Measurements from ENCODE around the gene SAT2.

SAT2 gene

DNA sequence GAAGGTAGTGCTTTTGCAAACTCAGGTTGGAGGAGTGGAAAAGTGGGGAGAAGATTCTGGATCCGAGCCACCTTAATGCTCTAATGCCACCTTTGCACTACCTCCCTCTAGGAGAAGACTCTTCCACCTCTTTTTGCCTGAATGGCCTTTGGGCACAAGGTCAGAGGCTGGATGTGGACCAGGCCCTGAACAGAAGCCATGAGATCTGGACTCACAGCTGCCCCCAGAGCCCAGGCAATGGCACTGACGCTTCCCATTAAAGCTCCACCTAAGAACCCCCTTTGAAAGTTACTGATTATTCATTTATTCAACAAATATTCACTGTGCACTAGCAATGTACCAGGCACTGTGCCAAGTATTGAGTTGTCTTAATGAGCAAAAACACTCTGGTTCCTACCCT, 5.5 kb upstream of the SAT2 start:
- Histone ChIP-seq H3K4me2 (ENCODE audit: low read depth, low read length) (no peak overlapping the region), H3K4me3 (ENCODE audit: low read length) (no peak overlapping the region), H3K9me2 (replicated peaks; ENCODE audit: insufficient read depth, low read length) (no peaks in the 10 kb centered on the region), H3K4me1 (ENCODE audit: low read length) (peaks cover 7% of the 10 kb centered on the region), H3K36me3 (replicated peaks; ENCODE audit: insufficient read depth, low read length) (no peaks in the 10 kb centered on the region), H4K20me1 (ENCODE audit: insufficient read depth, low read length) (no peaks in the 10 kb centered on the region), H3K27ac (ENCODE audit: low read length) (no peak overlapping the region), H3K9ac (ENCODE audit: low read length) (no peak overlapping the region), H3K9me3 (replicated peaks; ENCODE audit: insufficient read depth, low read length) (no peaks in the 10 kb centered on the region), H3K79me2 (ENCODE audit: low read length) (no peaks in the 10 kb centered on the region), H3K27me3 (replicated peaks; ENCODE audit: insufficient read depth, low read length) (peaks cover 30% of the 10 kb centered on the region), H3F3A (ENCODE audit: insufficient read depth, low read length) (no peaks in the 10 kb centered on the region), H2AFZ (ENCODE audit: low read length) (no peak overlapping the region; the same call in 1 of the 2 replicates)
- no peak for DNase-seq
- TF ChIP-seq EZH2phosphoT487 (IDR thresholded peaks at IDR 0.05; ENCODE audit: low read length) (no peak), EZH2 (optimal IDR thresholded peaks at IDR 0.05; ENCODE audit: low read depth, low read length) (no peak)
- TF ChIP-seq, protein P1, sequence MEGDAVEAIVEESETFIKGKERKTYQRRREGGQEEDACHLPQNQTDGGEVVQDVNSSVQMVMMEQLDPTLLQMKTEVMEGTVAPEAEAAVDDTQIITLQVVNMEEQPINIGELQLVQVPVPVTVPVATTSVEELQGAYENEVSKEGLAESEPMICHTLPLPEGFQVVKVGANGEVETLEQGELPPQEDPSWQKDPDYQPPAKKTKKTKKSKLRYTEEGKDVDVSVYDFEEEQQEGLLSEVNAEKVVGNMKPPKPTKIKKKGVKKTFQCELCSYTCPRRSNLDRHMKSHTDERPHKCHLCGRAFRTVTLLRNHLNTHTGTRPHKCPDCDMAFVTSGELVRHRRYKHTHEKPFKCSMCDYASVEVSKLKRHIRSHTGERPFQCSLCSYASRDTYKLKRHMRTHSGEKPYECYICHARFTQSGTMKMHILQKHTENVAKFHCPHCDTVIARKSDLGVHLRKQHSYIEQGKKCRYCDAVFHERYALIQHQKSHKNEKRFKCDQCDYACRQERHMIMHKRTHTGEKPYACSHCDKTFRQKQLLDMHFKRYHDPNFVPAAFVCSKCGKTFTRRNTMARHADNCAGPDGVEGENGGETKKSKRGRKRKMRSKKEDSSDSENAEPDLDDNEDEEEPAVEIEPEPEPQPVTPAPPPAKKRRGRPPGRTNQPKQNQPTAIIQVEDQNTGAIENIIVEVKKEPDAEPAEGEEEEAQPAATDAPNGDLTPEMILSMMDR (IDR thresholded peaks at IDR 0.05; ENCODE audit: low read length), result no peak

DNA sequence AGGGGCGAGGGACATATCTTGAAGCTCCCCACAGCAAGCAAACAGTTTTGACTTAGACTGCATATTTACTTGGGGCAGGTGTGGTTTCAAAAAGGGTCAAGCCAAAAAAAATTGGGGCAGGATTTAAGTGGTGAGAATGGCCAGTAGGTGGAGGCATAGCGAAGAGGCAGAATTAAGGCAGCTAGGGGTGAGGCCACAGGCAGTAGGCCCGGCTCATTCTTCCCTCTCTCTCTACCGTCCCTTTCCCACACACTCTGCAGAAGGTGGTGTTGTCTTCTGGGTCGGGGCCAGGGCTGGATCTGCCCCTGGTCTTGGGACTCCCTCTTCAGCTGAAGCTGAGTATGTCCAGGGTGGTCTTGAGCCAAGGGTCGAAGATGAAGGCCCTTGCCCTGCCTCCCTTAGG, 4.9 kb upstream of the SAT2 start:
- Histone ChIP-seq H3K9ac (ENCODE audit: low read length) (no peak overlapping the region), H3K27ac (ENCODE audit: low read length) (no peak overlapping the region), H3K9me3 (replicated peaks; ENCODE audit: insufficient read depth, low read length) (no peaks in the 10 kb centered on the region), H2AFZ (ENCODE audit: low read length) (peak overlapping the region; percentile 69), H3K4me2 (ENCODE audit: low read depth, low read length) (no peak overlapping the region), H3K4me3 (ENCODE audit: low read length) (no peak overlapping the region), H3K36me3 (replicated peaks; ENCODE audit: insufficient read depth, low read length) (no peaks in the 10 kb centered on the region), H3K79me2 (ENCODE audit: low read length) (no peaks in the 10 kb centered on the region), H3K4me1 (ENCODE audit: low read length) (peaks cover 7% of the 10 kb centered on the region), H4K20me1 (ENCODE audit: insufficient read depth, low read length) (no peaks in the 10 kb centered on the region), H3K27me3 (replicated peaks; ENCODE audit: insufficient read depth, low read length) (peaks cover 26% of the 10 kb centered on the region), H3K9me2 (replicated peaks; ENCODE audit: insufficient read depth, low read length) (no peaks in the 10 kb centered on the region), H3F3A (ENCODE audit: insufficient read depth, low read length) (no peaks in the 10 kb centered on the region)
- DNase-seq, result peak; percentile 72
- TF ChIP-seq EZH2 (optimal IDR thresholded peaks at IDR 0.05; ENCODE audit: low read depth, low read length) (no peak), EZH2phosphoT487 (IDR thresholded peaks at IDR 0.05; ENCODE audit: low read length) (no peak)
- TF ChIP-seq, protein P1 (IDR thresholded peaks at IDR 0.05; ENCODE audit: low read length), result peak; percentile 64

DNA sequence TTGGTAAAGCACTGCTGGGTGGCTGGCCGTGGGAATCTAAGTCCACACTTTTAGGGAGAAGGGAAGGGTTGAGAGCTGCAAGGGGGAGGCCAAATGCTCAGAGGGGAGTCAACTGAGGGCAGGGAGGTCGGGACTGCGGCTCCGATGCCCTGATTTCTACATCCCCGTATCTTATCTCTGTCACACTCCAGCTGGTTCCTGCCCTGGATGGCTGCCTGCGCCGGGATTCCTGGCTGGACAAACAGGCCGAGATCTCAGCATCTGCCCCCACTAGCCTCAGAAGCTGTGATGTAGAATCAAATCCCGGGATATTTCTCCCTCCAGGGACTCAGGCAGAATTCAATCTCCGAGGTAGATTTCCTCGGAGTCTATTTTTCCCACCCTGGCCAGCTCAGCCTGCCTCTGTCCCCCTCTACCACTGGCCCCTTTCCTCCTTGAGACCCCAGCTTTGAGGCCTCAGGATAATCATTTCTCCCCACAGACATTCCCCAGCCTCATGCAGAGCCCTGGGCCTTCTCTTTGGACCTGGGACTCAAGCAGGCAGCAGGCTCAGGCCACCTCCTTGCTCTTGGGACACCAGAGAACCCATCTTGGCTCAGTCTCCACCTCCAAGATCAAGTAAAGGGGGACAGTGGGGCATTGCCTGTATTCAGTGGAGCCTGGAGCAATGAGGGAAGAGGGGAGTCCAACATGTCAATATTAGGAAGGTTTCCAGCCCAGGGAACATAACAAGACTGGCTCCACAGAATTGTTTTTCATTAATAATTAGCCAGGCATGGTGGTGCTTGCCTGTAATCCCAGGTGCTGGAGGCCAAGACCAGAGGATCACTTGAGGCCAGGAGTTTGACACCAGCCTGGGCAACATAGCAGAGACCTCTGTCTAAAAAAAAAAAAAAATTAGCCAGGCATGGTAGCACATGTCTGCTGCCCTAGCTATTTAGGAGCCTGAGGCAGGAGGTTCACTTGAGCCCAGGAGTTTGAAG, 4.1 kb upstream of the SAT2 start:
- Histone ChIP-seq H3K79me2 (ENCODE audit: low read length) (peaks cover 5% of the 10 kb centered on the region; the same call in 1 of the 2 replicates), H3K27ac (ENCODE audit: low read length) (no peak overlapping the region), H4K20me1 (ENCODE audit: insufficient read depth, low read length) (no peaks in the 10 kb centered on the region), H3F3A (ENCODE audit: insufficient read depth, low read length) (no peaks in the 10 kb centered on the region), H3K4me1 (ENCODE audit: low read length) (peaks cover 11% of the 10 kb centered on the region), H3K9me3 (replicated peaks; ENCODE audit: insufficient read depth, low read length) (no peaks in the 10 kb centered on the region), H3K4me2 (ENCODE audit: low read depth, low read length) (no peak overlapping the region), H3K9me2 (replicated peaks; ENCODE audit: insufficient read depth, low read length) (no peaks in the 10 kb centered on the region), H3K36me3 (replicated peaks; ENCODE audit: insufficient read depth, low read length) (no peaks in the 10 kb centered on the region), H3K9ac (ENCODE audit: low read length) (no peak overlapping the region), H2AFZ (ENCODE audit: low read length) (no peak overlapping the region), H3K4me3 (ENCODE audit: low read length) (no peak overlapping the region), H3K27me3 (replicated peaks; ENCODE audit: insufficient read depth, low read length) (peaks cover 25% of the 10 kb centered on the region)
- no peak for TF ChIP-seq EZH2phosphoT487 (IDR thresholded peaks at IDR 0.05; ENCODE audit: low read length)
- TF ChIP-seq EZH2 (optimal IDR thresholded peaks at IDR 0.05; ENCODE audit: low read depth, low read length), result no peak
- TF ChIP-seq, protein P1 (IDR thresholded peaks at IDR 0.05; ENCODE audit: low read length), result no peak
- DNase-seq, result no peak

Data from MM.1S (cell line).